GM20000 (cell line): ENCODE data around the gene GLOD5.
"Not testable (repeated sequence)": the region's sequence is repeated elsewhere in the genome, so short reads cannot be mapped to it uniquely, and the experiment has no call there.

ENCODE experiments used
- DNase-seq: peaks from one replicate; pipeline ENCODE4 v3.0.0; 2012; ENCODE audit warnings: low spot score
- CTCF ChIP-seq: IDR thresholded peaks from 2 replicates; pipeline ENCODE4 v1.5.1; 2012; ENCODE audit warnings: mild to moderate bottlenecking, control low read depth; ENCODE audit errors: extremely low read depth, missing control alignments

GLOD5 gene

GRCh38 chrX:48818098-48818497 lies 56.6 kb downstream of the GLOD5 start:
- no peak for DNase-seq
- TF ChIP-seq CTCF = no peak

- no peak for DNase-seq
- no peak for TF ChIP-seq CTCF
Observed at GRCh38 chrX:48818866-48819265, 57.3 kb downstream of the GLOD5 start.

- not testable (repeated sequence) for DNase-seq
Observed at GRCh38 chrX:48819394-48819793, 57.8 kb downstream of the GLOD5 start.

- TF ChIP-seq CTCF = no peak
Observed at GRCh38 chrX:48823053-48823452, 61.5 kb downstream of the GLOD5 start.

More at GRCh38 chrX:48823053-48823452, 61.5 kb downstream of the GLOD5 start:
- no peak for DNase-seq
